Measurements from ENCODE around the gene POC1B.

The POC1B gene

GRCh38 chr12:89424846-89425245, 101.0 kb downstream of the POC1B start:
- TF ChIP-seq, protein P1, sequence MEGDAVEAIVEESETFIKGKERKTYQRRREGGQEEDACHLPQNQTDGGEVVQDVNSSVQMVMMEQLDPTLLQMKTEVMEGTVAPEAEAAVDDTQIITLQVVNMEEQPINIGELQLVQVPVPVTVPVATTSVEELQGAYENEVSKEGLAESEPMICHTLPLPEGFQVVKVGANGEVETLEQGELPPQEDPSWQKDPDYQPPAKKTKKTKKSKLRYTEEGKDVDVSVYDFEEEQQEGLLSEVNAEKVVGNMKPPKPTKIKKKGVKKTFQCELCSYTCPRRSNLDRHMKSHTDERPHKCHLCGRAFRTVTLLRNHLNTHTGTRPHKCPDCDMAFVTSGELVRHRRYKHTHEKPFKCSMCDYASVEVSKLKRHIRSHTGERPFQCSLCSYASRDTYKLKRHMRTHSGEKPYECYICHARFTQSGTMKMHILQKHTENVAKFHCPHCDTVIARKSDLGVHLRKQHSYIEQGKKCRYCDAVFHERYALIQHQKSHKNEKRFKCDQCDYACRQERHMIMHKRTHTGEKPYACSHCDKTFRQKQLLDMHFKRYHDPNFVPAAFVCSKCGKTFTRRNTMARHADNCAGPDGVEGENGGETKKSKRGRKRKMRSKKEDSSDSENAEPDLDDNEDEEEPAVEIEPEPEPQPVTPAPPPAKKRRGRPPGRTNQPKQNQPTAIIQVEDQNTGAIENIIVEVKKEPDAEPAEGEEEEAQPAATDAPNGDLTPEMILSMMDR (IDR thresholded peaks at IDR 0.05): no peak
- DNase-seq (ENCODE audit: low spot score): no peak
- Histone ChIP-seq H3K27ac (no peak overlapping the region), H3K4me3 (no peak overlapping the region)

DNA sequence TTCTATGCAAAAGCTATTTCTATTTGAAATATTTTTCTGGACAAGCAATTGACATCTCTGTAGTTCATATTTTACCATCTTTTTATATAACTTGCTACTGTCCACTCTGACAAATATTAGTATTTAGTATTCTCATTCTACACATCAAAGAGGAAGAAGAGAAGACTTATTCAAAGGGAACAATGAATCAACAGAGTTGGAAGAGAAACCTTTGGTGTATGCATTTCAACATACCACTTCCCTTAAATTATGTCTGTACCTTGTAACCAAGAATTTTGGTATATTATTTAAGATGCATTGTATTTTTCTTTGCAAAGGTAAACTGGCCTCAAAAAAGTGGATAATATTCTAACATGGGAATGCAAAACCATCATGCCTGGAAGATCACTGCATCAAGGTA, 101.5 kb downstream of the POC1B start:
- DNase-seq (ENCODE audit: low spot score): no peak
- H3K4me3 ChIP-seq: no peak overlapping the region
- TF ChIP-seq, protein P1 (IDR thresholded peaks at IDR 0.05): no peak
- H3K27ac ChIP-seq: no peak overlapping the region

DNA sequence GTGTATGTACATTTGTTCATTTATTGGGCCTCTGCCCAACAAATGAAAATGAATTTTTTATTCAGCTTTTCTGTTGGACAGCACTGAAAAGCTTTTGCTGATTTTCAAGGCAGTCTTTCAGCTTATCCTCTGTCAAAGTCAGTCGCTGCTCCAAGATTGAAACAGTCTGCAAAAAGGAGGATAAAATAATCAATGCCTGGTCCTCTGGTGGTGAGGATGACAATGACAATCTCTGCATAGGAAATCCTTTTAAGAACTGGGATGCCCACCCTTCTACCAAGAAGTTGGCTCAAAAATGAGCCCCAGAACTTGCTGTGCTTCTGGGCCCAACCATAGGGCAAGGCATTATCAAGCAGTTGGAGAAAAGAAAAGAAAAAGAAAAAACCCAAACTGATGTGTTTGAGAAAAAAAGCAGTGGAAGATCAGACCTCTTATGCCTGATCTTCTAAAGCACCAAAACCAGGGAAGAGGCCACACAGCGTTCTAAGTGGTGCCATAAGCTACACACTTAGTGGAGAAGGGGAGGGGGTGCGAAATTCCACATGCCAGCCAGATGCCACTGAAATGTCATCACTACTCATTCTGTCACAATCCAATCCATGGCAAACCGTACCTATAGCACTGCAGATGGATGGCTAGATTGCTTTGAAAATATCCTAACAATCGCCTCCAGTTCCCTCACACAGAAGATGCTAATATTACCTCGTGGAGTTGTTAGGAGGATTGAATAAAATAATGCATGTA, 104.6 kb downstream of the POC1B start:
- Histone ChIP-seq H3K27ac (no peak overlapping the region), H3K4me3 (no peak overlapping the region)
- DNase-seq (ENCODE audit: low spot score): no peak
- TF ChIP-seq, protein P1 (IDR thresholded peaks at IDR 0.05): no peak

DNA sequence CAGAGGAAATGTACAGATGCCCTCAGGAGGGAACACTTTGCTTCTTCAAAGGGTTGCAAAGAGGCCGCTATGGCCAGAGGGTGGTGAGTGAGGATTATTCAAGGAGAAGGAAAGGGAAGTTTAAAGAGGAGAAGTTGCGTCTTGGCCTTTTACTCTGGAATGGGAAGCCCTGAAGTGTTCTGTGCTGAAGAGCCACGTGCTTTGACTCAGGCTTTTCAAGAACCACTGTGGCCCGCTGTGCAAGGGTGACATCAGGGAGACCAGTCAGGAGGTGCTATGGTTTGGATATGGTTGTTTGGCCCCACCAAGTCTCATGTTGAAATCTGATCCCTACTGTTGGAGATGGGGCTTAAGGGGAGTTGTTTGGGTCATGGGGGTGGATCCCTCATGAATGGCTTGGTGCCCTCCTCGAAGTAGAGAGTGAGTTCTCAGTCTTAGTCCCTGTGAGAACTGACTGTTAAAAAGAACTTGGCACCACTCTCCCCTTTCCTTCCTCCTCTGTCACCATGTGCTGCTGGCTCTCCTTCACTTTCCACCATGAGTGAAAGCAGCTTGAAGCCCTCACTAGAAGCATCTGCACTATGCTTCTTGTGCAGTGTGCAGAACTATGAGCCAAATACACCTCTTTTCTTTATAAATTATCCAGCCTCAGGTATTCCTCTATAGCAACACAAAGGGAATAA, 107.5 kb downstream of the POC1B start:
- no peak overlapping the region for H3K4me3 ChIP-seq
- H3K27ac ChIP-seq: peak overlapping the region in 1 of 2 donors; percentile 15
- DNase-seq (ENCODE audit: low spot score): no peak
- TF ChIP-seq, protein P1 (IDR thresholded peaks at IDR 0.05): no peak

- peak overlapping the region; percentile 9 to 15 for H3K27ac ChIP-seq
- TF ChIP-seq, protein P1 (IDR thresholded peaks at IDR 0.05): no peak
- no peak overlapping the region for H3K4me3 ChIP-seq
- no peak for DNase-seq (ENCODE audit: low spot score)
Observed at GRCh38 chr12:89417246-89417977, 108.4 kb downstream of the POC1B start.

GRCh38 chr12:89416049-89416792, 109.6 kb downstream of the POC1B start:
- H3K4me3 ChIP-seq: no peak overlapping the region
- DNase-seq (ENCODE audit: low spot score): no peak
- H3K27ac ChIP-seq: no peak overlapping the region
- TF ChIP-seq, protein P1 (IDR thresholded peaks at IDR 0.05): no peak

All from coronary artery (tissue), 2 donors.